A673 (cell line): ENCODE data around the gene TTLL6. TPM values are rescaled to one million over a fixed set of nuclear protein-coding genes. Genes with fewer than 3 reads are reported as not detected.

Experiments used
- BruUV-seq: library from RNA; stranded (reverse); fragments of 400-500 nt; replicated peaks from 2 replicates; lab custom pipeline; 2021; lab: Mats Ljungman, UMichigan
- CTCF ChIA-PET: fragments of 300-600 bp; sonication (Branson Sonifier 250); formaldehyde crosslinking; loops from one replicate; lab custom pipeline; 2022; ENCODE audit warnings: antibody characterized with exemption; lab: Charles Lee
- POLR2A ChIA-PET: fragments of 300-600 bp; sonication (Branson Sonifier 250); formaldehyde crosslinking; loops from one replicate; lab custom pipeline; 2022; ENCODE audit warnings: antibody characterized with exemption; ENCODE audit not compliant: low non-redundant PET; lab: Charles Lee
- DNase-seq: peaks from one replicate; pipeline ENCODE4 v3.0.0-alpha.2; 2015; ENCODE audit warnings: low spot score
- H3K27ac ChIP-seq: fragments of 200-600 bp; sonication (generic); 2 replicates; pipeline ENCODE4 v1.5.1; 2016; ENCODE audit warnings: mixed run types, low read depth, mild to moderate bottlenecking, mixed read lengths, antibody characterized with exemption, low read length; ENCODE audit not compliant: poor library complexity, severe bottlenecking
- H3K27me3 ChIP-seq: fragments of 200-600 bp; sonication (generic); replicated peaks from 2 replicates; pipeline ENCODE4 v1.6.1; 2017; ENCODE audit warnings: mixed run types, low read depth, mild to moderate bottlenecking, mixed read lengths, antibody characterized with exemption, low read length; ENCODE audit not compliant: insufficient read depth, poor library complexity
- H3K36me3 ChIP-seq: fragments of 200-600 bp; sonication (generic); 2 replicates; pipeline ENCODE4 v1.6.1; 2016; ENCODE audit warnings: mixed run types, mild to moderate bottlenecking, mixed read lengths, antibody characterized with exemption, low read length; ENCODE audit not compliant: insufficient read depth, poor library complexity, severe bottlenecking
- H3K4me1 ChIP-seq: fragments of 200-600 bp; sonication (generic); 2 replicates; pipeline ENCODE4 v1.6.1; 2017; ENCODE audit warnings: mixed run types, mild to moderate bottlenecking, mixed read lengths, antibody characterized with exemption, low read length; ENCODE audit not compliant: insufficient read depth, poor library complexity, severe bottlenecking
- H3K4me3 ChIP-seq: fragments of 200-600 bp; sonication (generic); 2 replicates; pipeline ENCODE4 v1.5.1; 2016; ENCODE audit warnings: low read depth, mixed run types, mild to moderate bottlenecking, mixed read lengths, low read length; ENCODE audit not compliant: poor library complexity, severe bottlenecking
- H3K9me3 ChIP-seq: fragments of 200-600 bp; sonication (generic); 2 replicates; pipeline ENCODE4 v1.6.1; 2016; ENCODE audit warnings: mixed run types, low read depth, mild to moderate bottlenecking, mixed read lengths, antibody characterized with exemption, low read length; ENCODE audit not compliant: poor library complexity, severe bottlenecking
- CTCF ChIP-seq: fragments of 300-800, 200-600 bp; sonication (generic); conservative IDR thresholded peaks from 2 replicates; pipeline ENCODE4 v1.5.1; 2017; ENCODE audit warnings: low read depth, mild to moderate bottlenecking, antibody characterized with exemption, low read length, moderate library complexity, mixed read lengths
- EZH2 ChIP-seq: fragments of 200-600 bp; sonication (generic); IDR thresholded peaks from 2 replicates; pipeline ENCODE4 v1.6.1; 2017; ENCODE audit warnings: borderline replicate concordance, low read depth, mild to moderate bottlenecking, mixed read lengths, antibody characterized with exemption, low read length; ENCODE audit not compliant: poor library complexity, severe bottlenecking
- intact Hi-C: fragments of 100-400 bp; cut with micrococcal nuclease; formaldehyde crosslinking; loops from one replicate; pipeline ENCODE4 v1.10.0; 2022; ENCODE audit not compliant: unreplicated experiment
- total RNA-seq: library from RNA; stranded (reverse); gene quantifications from 2 replicates; pipeline ENCODE4 v1.2.3, GENCODE V29; 2021

Gene TTLL6
- total RNA-seq, 1 experiment from 2014 or later, result 2.3 TPM

GRCh38 chr17:48856122-48856821 lies 39.2 kb upstream of the TTLL6 start:
- BruUV-seq, result no TSS peak
- no peak for TF ChIP-seq CTCF
- no peak for TF ChIP-seq EZH2
- intact Hi-C loops, result no loop called here
- Histone ChIP-seq H3K27me3 (no peaks in the 10 kb centered on the region), H3K27ac (no peak overlapping the region), H3K4me1 (no peaks in the 10 kb centered on the region), H3K4me3 (no peak overlapping the region), H3K36me3 (peaks cover 28% of the 10 kb centered on the region), H3K9me3 (no peaks in the 10 kb centered on the region)
- DNase-seq, result no peak
- ChIA-PET CTCF (no interaction called here), POLR2A (no interaction called here)

- Histone ChIP-seq H3K36me3 (peaks cover 30% of the 10 kb centered on the region), H3K4me1 (no peaks in the 10 kb centered on the region), H3K27me3 (no peaks in the 10 kb centered on the region), H3K27ac (no peak overlapping the region), H3K9me3 (no peaks in the 10 kb centered on the region), H3K4me3 (no peak overlapping the region)
- intact Hi-C loops, result no loop called here
- POLR2A ChIA-PET, result no interaction called here
- DNase-seq, result no peak
- BruUV-seq, result no TSS peak
- TF ChIP-seq EZH2 (no peak), CTCF (no peak)
- CTCF ChIA-PET, result no interaction called here
These were observed 37.9 kb upstream of the TTLL6 start for GRCh38 chr17:48854774-48855476.

GRCh38 chr17:48850792-48851323 lies 33.8 kb upstream of the TTLL6 start:
- ChIA-PET CTCF (no interaction called here), POLR2A (interaction anchor here (0.7 kb wide), 1 partner anchor 15 kb away, joined by 17 read pairs; no protein-coding TSS in a partner anchor)
- H3K27me3 ChIP-seq, result no peaks in the 10 kb centered on the region
- H3K36me3 ChIP-seq, result peaks cover 54% of the 10 kb centered on the region
- intact Hi-C loops, result no loop called here
- H3K9me3 ChIP-seq, result no peaks in the 10 kb centered on the region
- H3K27ac ChIP-seq, result no peak overlapping the region
- no peak overlapping the region for H3K4me3 ChIP-seq
- DNase-seq, result no peak
- no TSS peak for BruUV-seq
- TF ChIP-seq CTCF (no peak), EZH2 (no peak)
- no peaks in the 10 kb centered on the region for H3K4me1 ChIP-seq
